ENCODE measurements around the gene NTM.

Gene NTM

DNA sequence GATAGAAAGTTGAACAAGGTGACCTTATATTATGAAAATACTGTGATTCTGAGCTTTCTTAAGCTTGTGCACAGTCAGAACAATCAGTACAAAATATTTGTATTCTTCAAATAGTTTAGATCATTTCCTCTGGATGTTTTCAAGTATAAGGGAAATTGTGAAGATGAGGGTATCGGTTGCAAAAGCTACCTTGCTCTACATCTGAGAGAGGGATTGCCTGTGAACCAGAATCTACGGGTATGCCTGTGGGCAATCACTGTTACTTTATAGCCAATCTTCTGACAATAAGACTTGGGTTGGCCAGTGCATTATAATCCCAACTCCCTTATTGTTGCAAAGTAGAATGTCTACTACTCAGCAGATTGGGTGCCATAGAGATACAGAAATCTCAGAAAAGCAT lies 90.5 kb downstream of the NTM start:
- Histone ChIP-seq H3K9me3 (ENCODE audit: insufficient read depth, low read depth, low read length) (no peaks in the 10 kb centered on the region), H4K20me1 (ENCODE audit: insufficient read depth, low read length, poor library complexity, severe bottlenecking) (no peaks in the 10 kb centered on the region), H3K4me1 (ENCODE audit: insufficient read depth, low read length, poor library complexity, severe bottlenecking) (no peaks in the 10 kb centered on the region), H3K36me3 (ENCODE audit: insufficient read depth, low read length) (no peaks in the 10 kb centered on the region), H3K9me2 (replicated peaks; ENCODE audit: low read depth, low read length) (no peaks in the 10 kb centered on the region), H2AFZ (ENCODE audit: low read length) (no peak overlapping the region), H3F3A (ENCODE audit: low read depth) (no peaks in the 10 kb centered on the region), H3K27me3 (ENCODE audit: insufficient read depth, low read length, poor library complexity, severe bottlenecking) (no peaks in the 10 kb centered on the region), H3K4me3 (ENCODE audit: low read length, poor library complexity, severe bottlenecking) (no peak overlapping the region), H3K79me2 (ENCODE audit: insufficient read depth, low read length) (no peaks in the 10 kb centered on the region), H3K4me2 (ENCODE audit: low read depth, low read length, poor library complexity, severe bottlenecking) (no peak overlapping the region), H3K9ac (ENCODE audit: low read depth, low read length, poor library complexity, severe bottlenecking) (no peak overlapping the region)
- TF ChIP-seq, protein P1, sequence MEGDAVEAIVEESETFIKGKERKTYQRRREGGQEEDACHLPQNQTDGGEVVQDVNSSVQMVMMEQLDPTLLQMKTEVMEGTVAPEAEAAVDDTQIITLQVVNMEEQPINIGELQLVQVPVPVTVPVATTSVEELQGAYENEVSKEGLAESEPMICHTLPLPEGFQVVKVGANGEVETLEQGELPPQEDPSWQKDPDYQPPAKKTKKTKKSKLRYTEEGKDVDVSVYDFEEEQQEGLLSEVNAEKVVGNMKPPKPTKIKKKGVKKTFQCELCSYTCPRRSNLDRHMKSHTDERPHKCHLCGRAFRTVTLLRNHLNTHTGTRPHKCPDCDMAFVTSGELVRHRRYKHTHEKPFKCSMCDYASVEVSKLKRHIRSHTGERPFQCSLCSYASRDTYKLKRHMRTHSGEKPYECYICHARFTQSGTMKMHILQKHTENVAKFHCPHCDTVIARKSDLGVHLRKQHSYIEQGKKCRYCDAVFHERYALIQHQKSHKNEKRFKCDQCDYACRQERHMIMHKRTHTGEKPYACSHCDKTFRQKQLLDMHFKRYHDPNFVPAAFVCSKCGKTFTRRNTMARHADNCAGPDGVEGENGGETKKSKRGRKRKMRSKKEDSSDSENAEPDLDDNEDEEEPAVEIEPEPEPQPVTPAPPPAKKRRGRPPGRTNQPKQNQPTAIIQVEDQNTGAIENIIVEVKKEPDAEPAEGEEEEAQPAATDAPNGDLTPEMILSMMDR (conservative IDR thresholded peaks at IDR 0.05; ENCODE audit: low read length) = no peak
- TF ChIP-seq EZH2phosphoT487 (IDR thresholded peaks at IDR 0.05; ENCODE audit: borderline replicate concordance) = no peak

DNA sequence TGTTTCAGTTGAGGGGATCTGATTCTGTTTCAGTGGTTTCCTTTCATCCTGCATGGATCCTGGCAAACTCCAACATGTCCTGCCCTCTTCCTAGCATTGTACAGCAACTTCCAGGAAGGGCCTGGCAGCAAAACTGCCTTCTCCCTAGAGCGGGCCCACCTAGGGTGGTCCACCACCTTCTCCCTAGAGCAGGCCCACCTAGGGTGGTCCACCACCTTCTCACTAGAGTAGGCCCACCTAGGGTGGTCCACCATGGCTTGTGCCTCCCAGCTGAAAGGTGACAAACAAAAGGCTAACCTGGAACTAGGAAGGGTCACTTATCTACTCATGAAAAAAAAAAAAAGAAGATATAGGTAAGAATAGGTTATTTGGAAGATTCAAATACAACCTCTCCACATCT lies 92.2 kb downstream of the NTM start:
- H3K79me2 ChIP-seq (ENCODE audit: insufficient read depth, low read length) = no peaks in the 10 kb centered on the region
- H3K4me2 ChIP-seq (ENCODE audit: low read depth, low read length, poor library complexity, severe bottlenecking) = no peak overlapping the region
- H4K20me1 ChIP-seq (ENCODE audit: insufficient read depth, low read length, poor library complexity, severe bottlenecking) = no peaks in the 10 kb centered on the region
- H3F3A ChIP-seq (ENCODE audit: low read depth) = no peaks in the 10 kb centered on the region
- H3K9me3 ChIP-seq (ENCODE audit: insufficient read depth, low read depth, low read length) = no peaks in the 10 kb centered on the region
- no peak overlapping the region for H3K9ac ChIP-seq (ENCODE audit: low read depth, low read length, poor library complexity, severe bottlenecking)
- no peak overlapping the region for H3K4me3 ChIP-seq (ENCODE audit: low read length, poor library complexity, severe bottlenecking)
- no peaks in the 10 kb centered on the region for H3K27me3 ChIP-seq (ENCODE audit: insufficient read depth, low read length, poor library complexity, severe bottlenecking)
- no peaks in the 10 kb centered on the region for H3K4me1 ChIP-seq (ENCODE audit: insufficient read depth, low read length, poor library complexity, severe bottlenecking)
- no peak for TF ChIP-seq EZH2phosphoT487 (IDR thresholded peaks at IDR 0.05; ENCODE audit: borderline replicate concordance)
- TF ChIP-seq, protein P1 (conservative IDR thresholded peaks at IDR 0.05; ENCODE audit: low read length) = no peak
- H3K9me2 ChIP-seq (replicated peaks; ENCODE audit: low read depth, low read length) = no peaks in the 10 kb centered on the region
- no peak overlapping the region for H2AFZ ChIP-seq (ENCODE audit: low read length)
- H3K36me3 ChIP-seq (ENCODE audit: insufficient read depth, low read length) = no peaks in the 10 kb centered on the region

DNA sequence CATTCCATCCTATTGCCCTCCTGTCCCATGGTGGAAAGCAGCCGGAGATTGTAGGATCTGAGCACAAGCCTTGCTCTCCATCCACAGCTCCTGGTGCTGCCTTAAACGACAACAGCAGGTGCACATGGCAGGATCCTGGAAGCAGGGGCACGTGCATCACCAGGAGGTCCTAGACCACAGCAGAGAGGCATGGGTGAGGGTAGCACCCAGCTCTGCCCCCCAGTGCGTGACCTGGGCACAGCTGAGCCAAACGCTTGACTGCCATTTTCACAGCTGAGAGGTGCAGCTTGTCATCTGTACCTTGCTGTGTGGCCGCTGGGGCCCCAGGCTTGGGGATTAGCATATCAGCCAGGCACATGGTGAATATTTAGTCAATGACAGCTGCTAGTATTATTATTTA lies 92.7 kb downstream of the NTM start:
- TF ChIP-seq, protein P1 (conservative IDR thresholded peaks at IDR 0.05; ENCODE audit: low read length) = no peak
- no peak for TF ChIP-seq EZH2phosphoT487 (IDR thresholded peaks at IDR 0.05; ENCODE audit: borderline replicate concordance)
- Histone ChIP-seq H3K4me3 (ENCODE audit: low read length, poor library complexity, severe bottlenecking) (no peak overlapping the region), H3K9me2 (replicated peaks; ENCODE audit: low read depth, low read length) (no peaks in the 10 kb centered on the region), H3K79me2 (ENCODE audit: insufficient read depth, low read length) (no peaks in the 10 kb centered on the region), H3F3A (ENCODE audit: low read depth) (no peaks in the 10 kb centered on the region), H3K9me3 (ENCODE audit: insufficient read depth, low read depth, low read length) (no peaks in the 10 kb centered on the region), H2AFZ (ENCODE audit: low read length) (no peak overlapping the region), H3K36me3 (ENCODE audit: insufficient read depth, low read length) (no peaks in the 10 kb centered on the region), H3K27me3 (ENCODE audit: insufficient read depth, low read length, poor library complexity, severe bottlenecking) (no peaks in the 10 kb centered on the region), H3K4me2 (ENCODE audit: low read depth, low read length, poor library complexity, severe bottlenecking) (no peak overlapping the region), H3K9ac (ENCODE audit: low read depth, low read length, poor library complexity, severe bottlenecking) (no peak overlapping the region), H3K4me1 (ENCODE audit: insufficient read depth, low read length, poor library complexity, severe bottlenecking) (no peaks in the 10 kb centered on the region), H4K20me1 (ENCODE audit: insufficient read depth, low read length, poor library complexity, severe bottlenecking) (no peaks in the 10 kb centered on the region)

All from Loucy (cell line).